ENCODE measurements around the gene MARS2. TPM values are rescaled to one million over a fixed set of nuclear protein-coding genes. Genes with fewer than 3 reads are reported as not detected.
"Not testable (repeated sequence)": the region's sequence is repeated elsewhere in the genome, so short reads cannot be mapped to it uniquely, and the experiment has no call there.

The MARS2 gene
- total and polyA plus RNA-seq, 12 donors, result 1.2 to 11.5 (median 7.5) TPM

DNA sequence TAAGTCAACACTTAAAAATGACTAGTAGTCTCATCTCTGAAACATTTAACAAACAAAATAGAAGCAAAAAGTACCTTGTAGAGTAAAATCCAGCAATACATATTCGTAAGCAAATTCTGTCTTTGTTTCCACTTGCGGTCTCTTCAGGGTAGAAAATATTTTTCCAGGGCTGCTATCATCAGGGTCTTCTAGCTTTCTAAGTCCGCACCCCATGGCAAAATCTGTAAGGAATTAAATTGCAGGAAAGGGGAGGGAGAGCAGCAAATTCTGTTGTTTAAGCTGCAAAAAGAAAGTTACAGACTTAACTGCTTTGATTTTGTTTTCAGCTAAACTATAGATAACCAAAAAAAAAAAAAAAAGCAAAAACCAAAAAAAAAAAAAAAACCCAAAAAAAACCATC, 29.9 kb upstream of the MARS2 start, which contains the start of gene RFTN2:
RFTN2 (minus strand) TSS at position 342 of the 400 bp plus-strand sequence; CDS start at position 213, 129 bp downstream.
- H3K4me3 ChIP-seq, result peak within 1 kb of the TSS; percentile 20 to 58 (median 50)
- peak within 1 kb of the TSS; percentile 48 to 89 (median 76) for H3K27ac ChIP-seq
- no peaks in the 10 kb centered on the region for H3K36me3 ChIP-seq
- ATAC-seq (peak in 2 of 8 donors; percentile 25 to 32), DNase-seq (no peak)
- TF ChIP-seq, protein P1, sequence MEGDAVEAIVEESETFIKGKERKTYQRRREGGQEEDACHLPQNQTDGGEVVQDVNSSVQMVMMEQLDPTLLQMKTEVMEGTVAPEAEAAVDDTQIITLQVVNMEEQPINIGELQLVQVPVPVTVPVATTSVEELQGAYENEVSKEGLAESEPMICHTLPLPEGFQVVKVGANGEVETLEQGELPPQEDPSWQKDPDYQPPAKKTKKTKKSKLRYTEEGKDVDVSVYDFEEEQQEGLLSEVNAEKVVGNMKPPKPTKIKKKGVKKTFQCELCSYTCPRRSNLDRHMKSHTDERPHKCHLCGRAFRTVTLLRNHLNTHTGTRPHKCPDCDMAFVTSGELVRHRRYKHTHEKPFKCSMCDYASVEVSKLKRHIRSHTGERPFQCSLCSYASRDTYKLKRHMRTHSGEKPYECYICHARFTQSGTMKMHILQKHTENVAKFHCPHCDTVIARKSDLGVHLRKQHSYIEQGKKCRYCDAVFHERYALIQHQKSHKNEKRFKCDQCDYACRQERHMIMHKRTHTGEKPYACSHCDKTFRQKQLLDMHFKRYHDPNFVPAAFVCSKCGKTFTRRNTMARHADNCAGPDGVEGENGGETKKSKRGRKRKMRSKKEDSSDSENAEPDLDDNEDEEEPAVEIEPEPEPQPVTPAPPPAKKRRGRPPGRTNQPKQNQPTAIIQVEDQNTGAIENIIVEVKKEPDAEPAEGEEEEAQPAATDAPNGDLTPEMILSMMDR (IDR thresholded peaks at IDR 0.05), result no peak
- peaks cover 0 to 3% (median 0%) of the 10 kb centered on the region in 7 donors for H3K27me3 ChIP-seq
- intact Hi-C loops (cut with DNase I), result loop anchor here in 1 of 10 donors (5.0 kb wide), 1 partner anchor 48 kb away; no protein-coding TSS in a partner anchor
- H3K4me1 ChIP-seq, result peaks cover 0 to 33% (median 9%) of the 10 kb centered on the region in 9 donors
- H3K9me3 ChIP-seq, result peaks cover 0 to 4% (median 0%) of the 10 kb centered on the region in 11 donors
- 40 to 43% methylated on average over 3 of the region's 3 CpGs for WGBS, 2 donors

DNA sequence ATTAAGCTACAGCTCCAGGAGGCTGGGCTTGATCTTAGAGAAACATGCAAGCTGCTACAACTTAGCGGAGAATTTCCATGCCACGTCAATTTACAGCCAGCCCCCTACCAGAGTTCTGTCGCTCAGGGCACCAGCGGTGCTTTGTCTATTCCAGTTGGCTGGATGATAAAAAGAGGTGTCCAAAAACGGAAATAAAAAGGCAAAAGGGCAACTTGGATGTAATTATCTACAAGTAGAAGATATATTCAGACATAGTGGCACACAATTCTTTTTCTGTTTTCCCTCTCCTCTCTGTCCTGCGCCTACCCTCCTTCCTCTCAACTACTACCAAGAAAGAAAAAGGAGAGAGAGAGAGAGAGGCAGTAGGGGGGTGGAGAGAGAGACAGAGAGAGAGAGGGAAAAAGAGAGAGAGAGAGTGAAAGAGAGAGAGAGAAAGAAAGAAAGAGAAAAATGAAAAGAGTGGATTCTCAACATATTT, 29.4 kb upstream of the MARS2 start:
- 16 to 17% methylated on average over 6 of the region's 6 CpGs for WGBS, 2 donors
- Histone ChIP-seq H3K27ac (peak overlapping the region in 9 of 10 donors; percentile 49 to 89 (median 76)), H3K36me3 (no peaks in the 10 kb centered on the region), H3K9me3 (peaks cover 0 to 4% (median 0%) of the 10 kb centered on the region in 11 donors), H3K27me3 (peaks cover 0 to 3% (median 0%) of the 10 kb centered on the region in 7 donors), H3K4me3 (peak overlapping the region; percentile 20 to 58 (median 50)), H3K4me1 (peaks cover 0 to 33% (median 9%) of the 10 kb centered on the region in 9 donors)
- intact Hi-C loops (cut with DNase I), result loop anchor here in 1 of 10 donors (5.0 kb wide), 1 partner anchor 48 kb away; no protein-coding TSS in a partner anchor
- ATAC-seq (peak; percentile 55 to 80 (median 70)), DNase-seq (peak in 1 of 2 donors; percentile 25)
- TF ChIP-seq, protein P1 (IDR thresholded peaks at IDR 0.05), result no peak

DNA sequence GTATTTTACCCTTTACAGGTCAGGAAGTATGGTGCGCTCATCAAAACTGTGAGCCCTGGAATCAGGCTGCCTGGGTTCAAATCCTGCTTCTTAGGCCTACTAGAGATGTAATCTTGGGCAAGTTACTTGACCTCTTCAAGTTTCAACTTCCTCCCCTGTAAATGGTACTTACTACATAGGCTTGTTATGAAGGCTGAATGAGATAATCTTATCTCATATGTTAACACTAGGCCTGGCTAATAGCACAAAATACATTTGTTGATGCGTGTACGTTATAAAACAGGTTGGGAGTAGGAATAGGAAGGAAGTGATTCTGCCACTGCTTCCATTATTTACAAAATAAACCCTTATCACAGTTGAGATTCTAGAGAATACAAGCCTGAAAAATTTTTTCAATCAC, 28.1 kb upstream of the MARS2 start:
- 50 to 52% methylated on average over 3 of the region's 3 CpGs for WGBS, 2 donors
- H3K36me3 ChIP-seq, result no peaks in the 10 kb centered on the region
- TF ChIP-seq, protein P1 (IDR thresholded peaks at IDR 0.05), result no peak
- H3K27ac ChIP-seq, result peak overlapping the region in 4 of 10 donors; percentile 70 to 89 (median 78)
- peak in 1 of 8 donors; percentile 15 for ATAC-seq
- peak overlapping the region in 1 of 10 donors; percentile 54 for H3K4me3 ChIP-seq
- H3K4me1 ChIP-seq, result peaks cover 0 to 32% (median 9%) of the 10 kb centered on the region in 9 donors
- no peaks in the 10 kb centered on the region for H3K9me3 ChIP-seq
- no peak for DNase-seq
- H3K27me3 ChIP-seq, result peaks cover 0 to 3% (median 0%) of the 10 kb centered on the region in 7 donors
- intact Hi-C loops (cut with DNase I), result loop anchor here in 1 of 10 donors (5.0 kb wide), 1 partner anchor 50 kb away; no protein-coding TSS in a partner anchor

DNA sequence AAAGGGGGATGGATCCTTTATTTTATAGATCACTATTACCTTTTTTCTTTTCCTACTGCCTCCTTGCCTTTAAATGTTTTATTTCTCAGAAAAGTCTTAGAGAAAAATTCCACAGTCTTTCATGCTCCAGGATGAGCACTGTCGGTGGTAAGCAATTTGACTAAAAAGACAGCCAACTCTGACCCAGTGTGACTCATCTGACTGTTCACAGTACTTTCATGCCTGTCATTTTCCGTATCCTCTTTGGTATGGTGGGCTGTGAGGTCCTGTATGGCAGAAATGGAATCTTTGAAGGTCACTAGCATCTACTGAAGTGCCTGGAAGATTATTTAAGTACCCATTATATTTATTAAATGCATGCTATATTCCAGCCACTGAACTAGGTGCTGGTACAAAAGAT, 27.7 kb upstream of the MARS2 start:
- TF ChIP-seq, protein P1 (IDR thresholded peaks at IDR 0.05), result no peak
- 44 to 45% methylated on average over 2 of the region's 2 CpGs for WGBS, 2 donors
- ATAC-seq, result peak in 1 of 8 donors; percentile 63

DNA sequence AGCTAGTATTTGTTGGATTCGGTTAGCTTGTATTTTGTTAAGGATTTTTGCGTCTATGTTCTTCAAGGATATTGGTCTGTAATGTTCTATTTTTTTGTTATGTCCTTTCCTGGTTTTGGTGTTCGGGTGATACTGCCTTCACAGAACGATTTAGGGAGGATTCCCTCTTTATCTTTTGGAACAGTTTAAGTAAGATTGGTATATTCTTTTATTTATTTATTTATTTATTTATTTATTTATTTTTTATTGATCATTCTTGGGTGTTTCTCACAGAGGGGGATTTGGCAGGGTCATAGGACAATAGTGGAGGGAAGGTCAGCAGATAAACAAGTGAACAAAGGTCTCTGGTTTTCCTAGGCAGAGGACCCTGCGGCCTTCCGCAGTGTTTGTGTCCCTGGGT, 10.0 kb upstream of the MARS2 start:
- H3K4me3 ChIP-seq; H3K27ac ChIP-seq; H3K36me3 ChIP-seq; ATAC-seq; H3K4me1 ChIP-seq; intact Hi-C loops (cut with DNase I); H3K9me3 ChIP-seq; DNase-seq; H3K27me3 ChIP-seq: not testable (repeated sequence)
- WGBS, 2 donors, result 95 to 98% methylated on average over 4 of the region's 6 CpGs

More for the DNA sequence above, 27.7 kb upstream of the MARS2 start:
- Histone ChIP-seq H3K27me3 (peaks cover 0 to 3% (median 0%) of the 10 kb centered on the region in 7 donors), H3K4me1 (peaks cover 0 to 32% (median 9%) of the 10 kb centered on the region in 9 donors), H3K27ac (peak overlapping the region in 3 of 10 donors; percentile 70 to 89 (median 80)), H3K4me3 (no peak overlapping the region), H3K36me3 (no peaks in the 10 kb centered on the region), H3K9me3 (no peaks in the 10 kb centered on the region)
- DNase-seq, result no peak
- intact Hi-C loops (cut with DNase I), result loop anchor here in 1 of 10 donors (5.0 kb wide), 1 partner anchor 50 kb away; no protein-coding TSS in a partner anchor

DNA sequence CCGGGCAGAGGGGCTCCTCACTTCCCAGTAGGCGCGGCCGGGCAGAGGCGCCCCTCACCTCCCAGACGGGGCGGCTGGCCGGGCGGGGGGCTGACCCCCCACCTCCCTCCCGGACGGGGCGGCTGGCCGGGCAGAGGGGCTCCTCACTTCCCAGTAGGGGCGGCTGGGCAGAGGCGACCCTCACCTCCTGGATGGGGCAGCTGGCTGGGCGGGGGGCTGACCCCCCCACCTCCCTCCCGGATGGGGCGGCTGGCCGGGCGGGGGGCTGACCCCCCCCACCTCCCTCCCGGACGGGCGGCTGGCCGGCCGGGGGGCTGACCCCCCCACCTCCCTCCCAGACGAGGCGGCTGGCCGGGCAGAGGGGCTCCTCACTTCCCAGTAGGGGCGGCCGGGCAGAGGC, 9.2 kb upstream of the MARS2 start:
- ATAC-seq; H3K36me3 ChIP-seq; H3K9me3 ChIP-seq; H3K27me3 ChIP-seq; intact Hi-C loops (cut with DNase I); H3K4me3 ChIP-seq; H3K27ac ChIP-seq; H3K4me1 ChIP-seq; DNase-seq: not testable (repeated sequence)
- WGBS, 2 donors, result 95% methylated on average over 12 to 19 of the region's 30 CpGs

DNA sequence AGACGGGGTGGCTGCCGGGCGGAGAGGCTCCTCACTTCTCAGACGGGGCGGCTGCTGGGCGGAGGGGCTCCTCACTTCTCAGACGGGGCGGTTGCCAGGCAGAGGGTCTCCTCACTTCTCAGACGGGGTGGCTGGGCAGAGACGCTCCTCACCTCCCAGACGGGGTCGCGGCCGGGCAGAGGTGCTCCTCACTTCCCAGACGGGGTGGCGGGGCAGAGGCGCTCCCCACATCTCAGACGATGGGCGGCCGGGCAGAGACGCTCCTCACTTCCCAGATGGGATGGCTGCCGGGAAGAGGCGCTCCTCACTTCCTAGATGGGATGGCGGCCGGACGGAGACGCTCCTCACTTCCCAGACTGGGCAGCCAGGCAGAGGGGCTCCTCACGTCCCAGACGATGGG, 8.6 kb upstream of the MARS2 start:
- intact Hi-C loops (cut with DNase I); H3K36me3 ChIP-seq; H3K27me3 ChIP-seq; H3K4me3 ChIP-seq; DNase-seq; ATAC-seq; H3K4me1 ChIP-seq; H3K9me3 ChIP-seq; H3K27ac ChIP-seq: not testable (repeated sequence)
- WGBS, 2 donors, result 93% methylated on average over 14 to 19 of the region's 29 CpGs

Measured in heart right ventricle (tissue), 16 donors.